Transverse colon (tissue), 4 donors: ENCODE measurements around the gene USP22. TPM values are rescaled to one million over a fixed set of nuclear protein-coding genes. Genes with fewer than 3 reads are reported as not detected.
"Not testable (repeated sequence)": the region's sequence is repeated elsewhere in the genome, so short reads cannot be mapped to it uniquely, and the experiment has no call there.

Experiments
- DNase-seq: peaks from one replicate; pipeline ENCODE4 v3.0.0-alpha.2; 2019
- H3K27ac ChIP-seq, 4 donors: fragments of 200-600 bp; sonication (generic); 2 replicates each; pipeline ENCODE4 v1.5.1; 2016 to 2018; ENCODE audit warnings: inconsistent platforms in 4 of 4
- H3K27me3 ChIP-seq: fragments of 200-600 bp; sonication (generic); 2 replicates; pipeline ENCODE4 v1.5.1; 2017; ENCODE audit warnings: inconsistent platforms
- H3K36me3 ChIP-seq, 4 donors: fragments of 200-600 bp; sonication (generic); 2 replicates each; pipeline ENCODE4 v1.5.1; 2017 to 2019; ENCODE audit warnings: inconsistent platforms in 4 of 4
- H3K4me1 ChIP-seq, 4 donors: fragments of 200-600 bp; sonication (generic); 2 replicates each; pipeline ENCODE4 v1.5.1; 2017 to 2020; ENCODE audit warnings: inconsistent platforms in 4 of 4
- H3K4me3 ChIP-seq, 4 donors: fragments of 200-600 bp; sonication (generic); 1 replicate in 1 of 4; 2 replicates in 3 of 4; pipeline versions ENCODE4 v1.5.1 to v1.6.1; 2017 to 2019; ENCODE audit warnings: inconsistent platforms in 4 of 4
- H3K9me3 ChIP-seq, 2 donors: fragments of 200-600 bp; sonication (generic); 2 replicates each; pipeline ENCODE4 v1.5.1; 2017 to 2019; ENCODE audit warnings: inconsistent platforms in 2 of 2
- CTCF ChIP-seq, 5 experiments: fragments of 200-600 bp in 3 of 5; fragments of 450-650 bp in 2 of 5; sonication (generic) in 3 of 5; IDR thresholded peaks; 1 replicate in 2 of 5; 2 replicates in 3 of 5; pipeline ENCODE4 v1.5.1; 2016 to 2017; ENCODE audit warnings: antibody characterized with exemption in 5 of 5, inconsistent platforms in 3 of 5, mild to moderate bottlenecking in 2 of 5, moderate library complexity in 1 of 5
- EP300 ChIP-seq: sonication (generic); formaldehyde crosslinking; IDR thresholded peaks from one replicate; pipeline ENCODE4 v1.6.1; 2017; ENCODE audit warnings: antibody characterized with exemption, low read depth
- POLR2A ChIP-seq: fragments of 450-650 bp; IDR thresholded peaks from one replicate; pipeline ENCODE4 v1.6.1; 2016; ENCODE audit warnings: antibody characterized with exemption, mild to moderate bottlenecking, moderate library complexity
- POLR2AphosphoS5 ChIP-seq, 3 donors: sonication (generic); formaldehyde crosslinking; IDR thresholded peaks; one replicate each; pipeline ENCODE4 v1.6.1; 2016; ENCODE audit warnings: antibody characterized with exemption in 3 of 3
- WGBS, 2 donors: methylation state at CpG; one replicate each; pipeline ENCODE4 v1.1.5; 2018; ENCODE audit warnings: low coverage in 1 of 2; 5-methylcytosine and 5-hydroxymethylcytosine counted together
- in situ Hi-C, 4 donors: fragments of 200-750 bp; cut with MboI; loops; one replicate each; pipeline versions ENCODE4 v1.15.0 to v1.15.1; 2017; ENCODE audit warnings: low sequenced_read_pairs in 3 of 4, low pct_ligation_motif_present in 1 of 4, low pct_unique_long_range_greater_than_20kb in 1 of 4
- intact Hi-C: fragments of 100-400 bp; cut with DNase I; formaldehyde crosslinking; loops from one replicate; pipeline ENCODE4 v1.15.1; 2023; ENCODE audit warnings: low total_unique reads
- total RNA-seq, 4 donors: library from RNA; depleted of rRNA; stranded (reverse); fragments of >200 nt; gene quantifications; one replicate each; pipeline ENCODE4 v1.1.0, GENCODE V29; 2016

The USP22 gene
- total RNA-seq, 4 donors from 2014 or later, result 95.5 to 123 (median 108) TPM

- H3K27me3 ChIP-seq, result no peaks in the 10 kb centered on the region
- no peaks in the 10 kb centered on the region for H3K4me1 ChIP-seq
- in situ Hi-C loops (no loop called here), intact Hi-C loops (no loop called here)
- no peak overlapping the region for H3K27ac ChIP-seq
- H3K9me3 ChIP-seq, result no peaks in the 10 kb centered on the region
- no peak overlapping the region for H3K4me3 ChIP-seq
- 94% methylated on average over 6 of the region's 7 CpGs; no CpG with 5 or more reads in 1 of the 2 donors for WGBS, 2 donors
- no peak for TF ChIP-seq POLR2AphosphoS5 (IDR thresholded peaks at IDR 0.05)
- no peak for TF ChIP-seq EP300
- TF ChIP-seq CTCF (IDR thresholded peaks at IDR 0.05), result no peak
- no peak for TF ChIP-seq POLR2A
- no peak for DNase-seq
- H3K36me3 ChIP-seq, result no peaks in the 10 kb centered on the region
Observed at GRCh38 chr17:21059761-21060160, 16.9 kb upstream of the USP22 start.

GRCh38 chr17:21058098-21058893 is 15.5 kb upstream of the USP22 start:
- Histone ChIP-seq H3K27me3 (no peaks in the 10 kb centered on the region), H3K36me3 (no peaks in the 10 kb centered on the region), H3K4me1 (no peaks in the 10 kb centered on the region), H3K27ac (no peak overlapping the region), H3K4me3 (no peak overlapping the region), H3K9me3 (no peaks in the 10 kb centered on the region)
- 71 to 88% methylated on average over 4 to 5 of the region's 5 CpGs for WGBS, 2 donors
- DNase-seq, result no peak
- TF ChIP-seq POLR2AphosphoS5 (IDR thresholded peaks at IDR 0.05) (no peak), CTCF (IDR thresholded peaks at IDR 0.05) (no peak), POLR2A (no peak), EP300 (no peak)
- in situ Hi-C loops (no loop called here), intact Hi-C loops (no loop called here)

GRCh38 chr17:21053056-21053455 is 10.2 kb upstream of the USP22 start:
- WGBS, 2 donors, result 71 to 80% methylated on average over 1 to 8 of the region's 8 CpGs
- H3K4me3 ChIP-seq, DNase-seq, H3K9me3 ChIP-seq, intact Hi-C loops, H3K4me1 ChIP-seq, H3K36me3 ChIP-seq, H3K27me3 ChIP-seq, H3K27ac ChIP-seq, in situ Hi-C loops: not testable (repeated sequence)

GRCh38 chr17:21049457-21049856 is 6.6 kb upstream of the USP22 start:
- Histone ChIP-seq H3K27me3 (no peaks in the 10 kb centered on the region), H3K36me3 (no peaks in the 10 kb centered on the region), H3K4me3 (no peak overlapping the region), H3K27ac (no peak overlapping the region), H3K9me3 (no peaks in the 10 kb centered on the region), H3K4me1 (peaks cover 0 to 10% (median 1%) of the 10 kb centered on the region in 4 donors)
- TF ChIP-seq CTCF (IDR thresholded peaks at IDR 0.05) (no peak), POLR2AphosphoS5 (IDR thresholded peaks at IDR 0.05) (no peak), EP300 (no peak), POLR2A (no peak)
- in situ Hi-C loops (loop anchor here in 1 of 4 donors (10.0 kb wide), 1 partner anchor 75 kb away; the partner anchor contains the start of gene DHRS7B), intact Hi-C loops (no loop called here)
- WGBS, 2 donors, result 89% methylated on average over 1 of the region's 1 CpG
- no peak for DNase-seq
